Panc1 (cell line): ENCODE results near the gene CPA1. TPM values are rescaled to one million over a fixed set of nuclear protein-coding genes. Genes with fewer than 3 reads are reported as not detected.

Experiments used
- ATAC-seq: fragments of 200-7000 bp; cut with Tn5 transposase; 2 replicates; pipeline ENCODE4 v1.9.1; 2020; ENCODE audit warnings: mild to moderate bottlenecking, moderate library complexity
- BruUV-seq: library from RNA; stranded (reverse); fragments of 400-500 nt; replicated peaks from 2 replicates; lab custom pipeline; 2021; lab: Mats Ljungman, UMichigan
- CTCF ChIA-PET: fragments of 300-600 bp; sonication (Branson Sonifier 250); formaldehyde crosslinking; loops from one replicate; lab custom pipeline; 2022; ENCODE audit warnings: antibody characterized with exemption; lab: Charles Lee
- POLR2A ChIA-PET: fragments of 300-600 bp; sonication (Branson Sonifier 250); formaldehyde crosslinking; loops from one replicate; lab custom pipeline; 2022; ENCODE audit warnings: antibody characterized with exemption; lab: Charles Lee
- DNase-seq: peaks from one replicate; pipeline ENCODE4 v3.0.0-alpha.2; 2010; ENCODE audit warnings: low read depth, low spot score
- H3K27ac ChIP-seq: 2 replicates; pipeline ENCODE4 v1.5.1; 2011; ENCODE audit warnings: mild to moderate bottlenecking, low read length, inconsistent platforms
- H3K27me3 ChIP-seq: fragments of 200-500 bp; sonication (Bioruptor generic); 2 replicates; pipeline ENCODE4 v1.6.0; 2014; ENCODE audit warnings: low read length, inconsistent platforms; ENCODE audit not compliant: control insufficient read depth, insufficient read depth
- H3K36me3 ChIP-seq: fragments of 200-500 bp; sonication (Bioruptor generic); 2 replicates; pipeline ENCODE4 v1.5.1; 2014; ENCODE audit warnings: inconsistent platforms, mild to moderate bottlenecking, low read length, moderate library complexity; ENCODE audit not compliant: control insufficient read depth, insufficient read depth
- H3K4me1 ChIP-seq: 2 replicates; pipeline ENCODE4 v1.5.1; 2011; ENCODE audit warnings: inconsistent platforms, mild to moderate bottlenecking, low read length, moderate library complexity; ENCODE audit not compliant: control insufficient read depth, insufficient read depth
- H3K4me3 ChIP-seq, 2 experiments: 2 replicates each; pipeline ENCODE4 v1.5.1; 2011 to 2012; ENCODE audit warnings: low read depth in 2 of 2, low read length in 2 of 2, mild to moderate bottlenecking in 2 of 2, inconsistent platforms in 1 of 2, moderate library complexity in 1 of 2
- H3K9me3 ChIP-seq: fragments of 200-500 bp; sonication (Bioruptor generic); 2 replicates; pipeline ENCODE4 v1.5.1; 2014; ENCODE audit warnings: low read depth, mild to moderate bottlenecking, inconsistent platforms, low read length, moderate library complexity; ENCODE audit not compliant: control insufficient read depth, insufficient read depth
- POLR2AphosphoS5 ChIP-seq: IDR thresholded peaks from 2 replicates; pipeline ENCODE4 v1.6.1; 2012; ENCODE audit warnings: mild to moderate bottlenecking, low read depth, low read length, moderate library complexity
- SIN3A ChIP-seq: IDR thresholded peaks from 2 replicates; pipeline ENCODE4 v1.6.1; 2012; ENCODE audit warnings: low read depth, mild to moderate bottlenecking, low read length, moderate library complexity, borderline replicate concordance; ENCODE audit not compliant: insufficient read depth
- TCF7L2 ChIP-seq: IDR thresholded peaks from 2 replicates; pipeline ENCODE4 v1.6.1; 2011; ENCODE audit warnings: mild to moderate bottlenecking, low read depth, low read length, inconsistent platforms
- in situ Hi-C: cut with HindIII; loops from 2 replicates; pipeline ENCODE4 v1.10.0; 2016; ENCODE audit warnings: low sequenced_read_pairs, low pct_unique_long_range_greater_than_20kb
- intact Hi-C: fragments of 100-400 bp; cut with micrococcal nuclease; formaldehyde crosslinking; loops from one replicate; pipeline ENCODE4 v1.10.0; 2022; ENCODE audit not compliant: unreplicated experiment
- total RNA-seq: library from RNA; stranded (reverse); gene quantifications from one replicate; pipeline ENCODE4 v1.2.1, GENCODE V29; 2021; ENCODE audit not compliant: unreplicated experiment
- TF ChIP-seq, protein P1 (sequence below), 2 experiments: IDR thresholded peaks; 2 replicates each; pipeline ENCODE4 v1.6.1; 2011 to 2012; ENCODE audit warnings: low read depth in 2 of 2, control low read depth in 1 of 2, low read length in 1 of 2, mild to moderate bottlenecking in 1 of 2, moderate library complexity in 1 of 2; ENCODE audit not compliant: insufficient read depth in 1 of 2
- TF ChIP-seq, protein P2 (sequence below): fragments of 450-650 bp; IDR thresholded peaks from 2 replicates; pipeline ENCODE4 v1.5.1; 2017; ENCODE audit warnings: mild to moderate bottlenecking

CPA1 gene
- total RNA-seq, 1 experiment from 2014 or later, result 7.6 TPM

GRCh38 chr7:130356876-130357611 lies 23.2 kb upstream of the CPA1 start:
- BruUV-seq, result no TSS peak
- Histone ChIP-seq H3K27me3 (no peaks in the 10 kb centered on the region), H3K4me3 (peak overlapping the region in 1 of 2 experiments; percentile 33; a peak in 2 of 4 replicates), H3K4me1 (peaks cover 15% of the 10 kb centered on the region), H3K9me3 (peaks cover 10% of the 10 kb centered on the region; the same call in 1 of the 2 replicates), H3K36me3 (no peaks in the 10 kb centered on the region), H3K27ac (peak overlapping the region; percentile 83)
- TF ChIP-seq TCF7L2, result no peak
- TF ChIP-seq, protein P1, sequence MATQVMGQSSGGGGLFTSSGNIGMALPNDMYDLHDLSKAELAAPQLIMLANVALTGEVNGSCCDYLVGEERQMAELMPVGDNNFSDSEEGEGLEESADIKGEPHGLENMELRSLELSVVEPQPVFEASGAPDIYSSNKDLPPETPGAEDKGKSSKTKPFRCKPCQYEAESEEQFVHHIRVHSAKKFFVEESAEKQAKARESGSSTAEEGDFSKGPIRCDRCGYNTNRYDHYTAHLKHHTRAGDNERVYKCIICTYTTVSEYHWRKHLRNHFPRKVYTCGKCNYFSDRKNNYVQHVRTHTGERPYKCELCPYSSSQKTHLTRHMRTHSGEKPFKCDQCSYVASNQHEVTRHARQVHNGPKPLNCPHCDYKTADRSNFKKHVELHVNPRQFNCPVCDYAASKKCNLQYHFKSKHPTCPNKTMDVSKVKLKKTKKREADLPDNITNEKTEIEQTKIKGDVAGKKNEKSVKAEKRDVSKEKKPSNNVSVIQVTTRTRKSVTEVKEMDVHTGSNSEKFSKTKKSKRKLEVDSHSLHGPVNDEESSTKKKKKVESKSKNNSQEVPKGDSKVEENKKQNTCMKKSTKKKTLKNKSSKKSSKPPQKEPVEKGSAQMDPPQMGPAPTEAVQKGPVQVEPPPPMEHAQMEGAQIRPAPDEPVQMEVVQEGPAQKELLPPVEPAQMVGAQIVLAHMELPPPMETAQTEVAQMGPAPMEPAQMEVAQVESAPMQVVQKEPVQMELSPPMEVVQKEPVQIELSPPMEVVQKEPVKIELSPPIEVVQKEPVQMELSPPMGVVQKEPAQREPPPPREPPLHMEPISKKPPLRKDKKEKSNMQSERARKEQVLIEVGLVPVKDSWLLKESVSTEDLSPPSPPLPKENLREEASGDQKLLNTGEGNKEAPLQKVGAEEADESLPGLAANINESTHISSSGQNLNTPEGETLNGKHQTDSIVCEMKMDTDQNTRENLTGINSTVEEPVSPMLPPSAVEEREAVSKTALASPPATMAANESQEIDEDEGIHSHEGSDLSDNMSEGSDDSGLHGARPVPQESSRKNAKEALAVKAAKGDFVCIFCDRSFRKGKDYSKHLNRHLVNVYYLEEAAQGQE (IDR thresholded peaks at IDR 0.05; ENCODE audit: insufficient read depth in 1 of 2, low read depth in 2 of 2, low read length in 1 of 2), result no peak
- no peak; the same call in 1 of the 2 replicates for TF ChIP-seq POLR2AphosphoS5
- TF ChIP-seq, protein P2, sequence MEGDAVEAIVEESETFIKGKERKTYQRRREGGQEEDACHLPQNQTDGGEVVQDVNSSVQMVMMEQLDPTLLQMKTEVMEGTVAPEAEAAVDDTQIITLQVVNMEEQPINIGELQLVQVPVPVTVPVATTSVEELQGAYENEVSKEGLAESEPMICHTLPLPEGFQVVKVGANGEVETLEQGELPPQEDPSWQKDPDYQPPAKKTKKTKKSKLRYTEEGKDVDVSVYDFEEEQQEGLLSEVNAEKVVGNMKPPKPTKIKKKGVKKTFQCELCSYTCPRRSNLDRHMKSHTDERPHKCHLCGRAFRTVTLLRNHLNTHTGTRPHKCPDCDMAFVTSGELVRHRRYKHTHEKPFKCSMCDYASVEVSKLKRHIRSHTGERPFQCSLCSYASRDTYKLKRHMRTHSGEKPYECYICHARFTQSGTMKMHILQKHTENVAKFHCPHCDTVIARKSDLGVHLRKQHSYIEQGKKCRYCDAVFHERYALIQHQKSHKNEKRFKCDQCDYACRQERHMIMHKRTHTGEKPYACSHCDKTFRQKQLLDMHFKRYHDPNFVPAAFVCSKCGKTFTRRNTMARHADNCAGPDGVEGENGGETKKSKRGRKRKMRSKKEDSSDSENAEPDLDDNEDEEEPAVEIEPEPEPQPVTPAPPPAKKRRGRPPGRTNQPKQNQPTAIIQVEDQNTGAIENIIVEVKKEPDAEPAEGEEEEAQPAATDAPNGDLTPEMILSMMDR, result no peak
- TF ChIP-seq SIN3A, result no peak
- CTCF ChIA-PET, result no interaction called here
- no peak for DNase-seq
- intact Hi-C loops (no loop called here), in situ Hi-C loops (no loop called here)
- ATAC-seq, result peak; percentile 62
- POLR2A ChIA-PET, result no interaction called here

DNA sequence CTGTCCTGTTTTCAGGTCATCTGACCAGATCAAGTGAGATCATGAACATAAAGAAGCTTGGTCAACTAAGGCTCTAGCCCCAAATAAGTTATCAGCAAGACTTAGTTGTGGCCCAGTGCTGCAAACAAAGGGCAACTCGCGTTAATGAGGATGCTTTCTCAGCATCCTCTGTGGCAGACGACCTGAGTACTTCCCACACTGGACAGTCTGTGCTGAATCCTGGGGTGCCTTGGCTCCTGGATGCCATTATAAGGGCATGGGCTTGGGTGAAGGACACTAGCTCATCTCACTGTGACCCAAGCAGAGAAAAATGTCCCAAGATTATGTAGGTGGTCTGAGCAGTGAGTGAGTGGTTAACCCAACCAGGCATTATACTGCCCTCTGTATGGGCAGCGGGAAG lies 21.8 kb upstream of the CPA1 start:
- POLR2A ChIA-PET, result no interaction called here
- no peaks in the 10 kb centered on the region for H3K36me3 ChIP-seq
- no peak for DNase-seq
- no TSS peak for BruUV-seq
- H3K9me3 ChIP-seq, result peaks cover 10% of the 10 kb centered on the region; the same call in 1 of the 2 replicates
- in situ Hi-C loops, result no loop called here
- H3K27ac ChIP-seq, result no peak overlapping the region
- no peaks in the 10 kb centered on the region for H3K27me3 ChIP-seq
- intact Hi-C loops, result no loop called here
- TF ChIP-seq POLR2AphosphoS5, result no peak
- TF ChIP-seq SIN3A, result no peak
- TF ChIP-seq TCF7L2, result no peak
- TF ChIP-seq, protein P2, result no peak
- TF ChIP-seq, protein P1 (IDR thresholded peaks at IDR 0.05; ENCODE audit: insufficient read depth in 1 of 2, low read depth in 2 of 2, low read length in 1 of 2), result no peak
- H3K4me1 ChIP-seq, result peaks cover 15% of the 10 kb centered on the region
- H3K4me3 ChIP-seq, result no peak overlapping the region
- CTCF ChIA-PET, result no interaction called here
- no peak for ATAC-seq
